ENCODE measurements around the gene CWC27.
"Not testable (repeated sequence)": the region's sequence is repeated elsewhere in the genome, so short reads cannot be mapped to it uniquely, and the experiment has no call there.

Gene CWC27

DNA sequence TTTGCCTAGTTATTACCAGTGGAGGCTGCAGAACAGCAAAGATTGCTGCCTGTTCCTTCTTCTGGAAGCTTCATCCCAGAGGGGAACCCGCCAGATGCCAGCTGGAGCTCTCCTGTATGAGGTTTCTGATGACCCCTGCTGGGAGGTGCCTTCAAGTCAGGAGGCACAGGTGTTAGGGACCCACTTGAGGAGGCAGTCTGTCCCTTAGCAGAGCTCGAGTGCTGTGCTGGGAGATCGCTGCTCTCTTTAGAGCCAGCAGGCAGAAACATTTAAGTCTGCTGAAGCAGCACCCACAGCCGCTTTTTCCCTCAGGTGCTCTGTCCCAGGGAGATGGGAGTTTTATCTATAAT, 170.7 kb downstream of the CWC27 start:
- not testable (repeated sequence) for DNase-seq

DNA sequence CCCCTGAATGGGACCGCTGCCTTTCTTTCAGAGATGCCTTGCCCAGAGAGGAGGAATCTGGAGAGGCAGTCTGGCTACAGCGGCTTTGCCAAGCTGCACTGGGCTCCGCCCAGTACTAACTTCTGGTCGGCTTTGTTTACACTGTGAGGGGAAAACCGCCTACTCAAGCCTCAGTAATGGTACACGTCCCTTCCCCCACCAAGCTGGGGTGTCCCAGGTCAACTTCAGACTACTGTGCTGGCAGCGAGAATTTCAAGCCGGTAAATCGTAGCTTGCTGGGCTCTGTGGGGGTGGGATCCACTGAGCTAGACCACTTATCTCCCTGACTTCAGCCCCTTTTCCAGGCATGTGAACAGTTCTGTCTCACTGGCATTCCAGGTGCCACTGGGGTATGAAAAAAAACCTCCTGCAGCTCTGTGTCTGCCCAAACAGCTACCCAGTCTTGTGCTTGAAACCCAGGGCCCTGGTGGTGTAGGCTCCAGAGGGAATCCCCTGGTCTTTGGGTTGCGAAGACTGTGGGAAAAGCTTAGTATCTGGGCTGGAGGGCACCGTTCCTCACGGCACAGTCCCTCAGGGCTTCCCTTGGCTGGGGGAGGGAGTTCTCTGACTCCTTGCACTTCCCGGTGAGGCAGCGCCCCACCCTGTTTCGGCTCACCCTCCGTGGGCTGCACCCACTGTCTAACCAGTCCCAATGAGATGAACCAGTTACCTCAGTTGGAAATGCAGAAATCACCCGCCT, 171.2 kb downstream of the CWC27 start:
- DNase-seq, result no peak

DNA sequence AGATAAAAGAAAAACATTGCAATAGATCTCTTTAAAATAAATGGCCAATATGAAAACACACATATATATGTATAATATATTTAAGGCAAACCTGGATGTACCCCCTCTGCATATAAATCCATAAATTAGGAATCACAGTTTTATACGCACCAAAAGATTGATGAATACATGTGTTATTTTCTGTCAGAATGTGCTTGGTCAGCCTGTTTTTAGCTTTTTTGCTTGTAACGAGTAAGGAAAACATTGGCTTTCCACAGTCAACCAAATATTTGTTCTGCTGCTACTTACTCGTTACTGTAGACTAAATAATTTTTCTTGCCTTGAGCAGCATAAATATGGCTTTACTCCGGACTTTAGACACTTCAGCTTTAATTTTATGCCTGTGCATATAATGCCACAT, 173.7 kb downstream of the CWC27 start:
- no peak for DNase-seq

DNA sequence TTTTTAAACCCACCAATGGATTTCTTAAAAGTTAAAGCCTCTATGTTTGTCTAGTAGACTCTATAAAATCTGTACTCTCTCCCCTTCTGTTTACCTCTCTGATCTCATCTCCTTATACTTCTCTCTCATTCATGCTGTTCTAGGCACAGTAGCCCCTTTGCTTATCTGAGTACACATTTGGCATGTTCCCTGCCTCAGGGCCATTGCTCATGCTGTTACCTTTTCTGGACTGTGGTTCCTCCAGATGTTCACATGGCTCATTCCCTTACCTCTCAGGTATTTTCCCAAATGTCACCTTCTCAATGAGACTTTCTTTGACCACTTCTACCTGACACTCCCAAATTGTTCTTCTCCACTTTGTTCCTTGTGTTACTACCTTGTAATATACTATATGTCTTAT, 176.1 kb downstream of the CWC27 start:
- DNase-seq, result no peak

DNA sequence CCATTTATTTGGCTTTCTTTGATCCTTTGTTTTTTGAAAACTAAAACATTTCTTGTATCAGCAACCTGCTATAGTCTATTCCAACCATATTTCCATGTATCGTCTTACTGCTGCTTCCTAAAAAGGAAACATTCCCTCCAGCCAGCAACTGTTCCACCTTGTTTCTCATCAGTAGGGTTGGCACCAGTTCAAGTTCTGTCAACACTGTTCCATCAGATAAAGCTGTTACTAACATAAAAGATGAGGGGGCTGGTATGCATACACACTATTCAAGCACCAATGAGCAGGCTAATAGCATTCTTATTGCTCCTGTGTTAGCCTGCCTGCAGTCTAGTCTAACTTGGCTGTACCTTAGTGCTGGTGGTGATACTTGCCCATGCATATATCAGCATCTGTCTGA, 178.3 kb downstream of the CWC27 start:
- DNase-seq, result no peak

DNA sequence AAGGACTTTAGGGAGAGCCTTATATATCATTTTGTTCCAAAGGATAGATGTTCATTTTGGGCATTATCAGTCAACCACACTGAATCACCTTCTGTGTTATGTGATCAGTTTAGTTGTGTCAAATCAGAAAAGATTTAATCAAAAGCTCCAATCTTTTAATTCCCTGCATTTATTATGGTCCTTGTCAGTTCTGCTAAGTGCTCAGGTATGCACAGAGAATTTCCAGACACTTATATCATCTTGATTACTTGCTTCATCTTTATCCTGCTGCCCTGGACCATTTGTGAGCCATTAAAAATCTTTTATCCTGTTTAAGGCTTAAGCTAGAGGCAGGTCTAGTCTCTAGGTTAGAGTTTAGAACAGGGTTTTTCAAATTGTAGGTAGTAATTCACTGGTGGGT, 179.1 kb downstream of the CWC27 start:
- DNase-seq, result no peak

DNA sequence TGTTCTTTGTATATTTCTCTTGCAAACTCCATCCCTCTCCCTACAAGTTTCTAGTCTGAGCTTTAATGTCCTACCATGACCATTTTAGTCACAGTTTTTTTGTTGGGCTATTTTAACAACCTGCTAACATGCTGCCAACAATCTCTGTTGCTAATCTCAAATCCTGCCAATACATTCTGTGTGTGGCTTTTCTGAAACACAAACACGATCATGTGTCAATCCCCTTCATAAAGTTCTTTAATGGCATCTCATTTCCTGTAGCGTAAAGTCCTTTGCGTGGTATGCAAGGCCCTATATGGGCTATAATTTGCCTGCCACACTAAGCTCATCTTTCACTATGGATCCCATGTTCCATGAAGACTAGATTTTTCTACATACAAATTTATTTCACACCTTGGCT, 180.6 kb downstream of the CWC27 start:
- no peak for DNase-seq

DNA sequence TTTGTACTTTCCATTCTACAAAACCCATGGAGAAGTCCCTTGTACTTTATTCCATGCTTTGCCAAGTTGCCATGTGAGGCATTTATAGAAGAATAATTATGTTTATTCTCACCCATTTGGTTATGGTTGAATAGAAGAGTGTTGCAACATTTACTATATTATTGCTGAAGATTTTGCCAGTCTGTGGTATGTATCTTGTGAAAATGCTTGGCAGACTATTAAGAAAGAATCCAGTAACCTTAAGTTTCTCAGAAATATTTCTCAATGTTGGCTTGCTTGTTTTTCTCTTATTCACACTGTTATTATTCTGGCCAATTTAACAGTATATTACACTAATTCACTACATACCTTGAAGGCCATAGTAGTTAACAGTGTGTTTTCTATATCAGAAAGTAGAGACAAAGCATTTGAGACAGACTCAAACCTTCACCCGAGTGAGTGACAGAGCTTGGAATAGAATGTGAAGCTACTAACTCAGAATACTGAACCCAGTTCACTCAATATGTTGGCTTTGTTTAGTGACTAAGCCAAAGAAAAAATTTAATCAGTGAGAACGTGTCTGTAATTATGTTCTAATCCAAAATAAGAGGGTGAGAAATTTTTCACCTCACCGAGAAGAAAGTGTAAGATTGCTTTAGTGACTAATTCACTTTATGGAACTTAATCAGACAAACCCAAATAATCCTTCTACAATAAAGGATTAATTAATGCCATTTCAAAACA, 184.4 kb downstream of the CWC27 start:
- no peak for DNase-seq

DNA sequence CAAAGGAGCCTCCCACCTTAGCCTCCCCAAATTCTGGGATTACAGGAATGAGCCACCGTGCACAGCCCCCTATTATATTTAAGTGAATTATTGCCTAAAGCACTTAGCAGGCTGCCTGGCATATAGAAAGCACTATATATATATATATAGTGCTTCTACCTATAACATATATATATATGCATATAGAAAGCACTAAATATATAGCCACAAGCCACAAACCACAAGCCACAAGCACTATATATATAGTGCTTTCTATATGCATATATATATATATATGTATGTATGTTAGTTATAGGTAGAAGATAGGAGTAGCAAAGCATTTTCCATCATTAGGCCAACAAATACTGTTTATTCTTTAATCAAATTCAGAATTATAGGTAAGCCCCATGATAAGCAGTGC, 185.8 kb downstream of the CWC27 start:
- no peak for DNase-seq

DNA sequence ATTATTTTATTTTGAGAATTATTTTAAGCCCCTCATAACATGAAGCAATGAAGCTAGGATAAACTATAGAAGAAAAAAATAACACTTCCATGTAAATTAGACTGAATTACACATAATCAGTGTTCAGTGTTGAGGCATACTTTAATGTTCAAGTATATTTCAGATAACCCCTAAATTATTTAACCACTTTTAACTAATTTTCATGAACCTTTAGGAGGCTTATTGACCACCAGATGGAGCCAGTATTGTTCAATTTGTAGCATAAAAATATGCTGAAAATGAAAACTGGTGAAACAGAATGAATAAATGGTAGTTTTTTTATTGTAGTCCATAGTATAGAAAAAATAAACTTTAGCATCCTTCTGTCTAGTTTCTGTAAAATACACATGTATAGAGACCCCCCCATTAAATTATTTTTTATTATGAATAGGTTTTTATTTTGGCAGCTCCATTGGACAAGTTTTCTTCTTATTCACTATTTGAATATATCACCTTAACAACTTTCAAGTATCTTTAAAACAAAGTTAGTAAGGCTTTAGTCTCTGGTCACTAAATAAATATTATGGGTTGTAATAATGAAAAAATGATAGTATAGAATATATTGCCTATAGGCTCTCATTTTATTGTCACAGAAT, 190.1 kb downstream of the CWC27 start:
- DNase-seq, result peak; percentile 43

DNA sequence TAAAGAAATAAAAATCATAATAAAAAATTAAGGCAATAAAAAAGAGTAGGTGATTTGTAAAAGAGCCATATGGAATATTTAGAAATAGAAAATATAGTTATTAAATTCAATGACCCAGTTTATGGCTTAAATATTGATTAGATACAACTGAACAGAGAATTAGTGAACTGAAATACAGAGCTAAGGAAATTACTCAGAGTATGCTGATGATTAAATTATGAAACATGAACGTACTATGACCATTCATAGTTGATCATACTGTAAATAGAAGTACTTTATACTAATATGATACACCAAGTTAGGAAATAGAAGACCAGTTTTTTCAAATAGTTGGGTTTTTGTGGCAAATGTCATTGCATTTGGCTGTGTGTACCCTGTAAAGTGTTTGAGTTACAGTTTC, 194.5 kb downstream of the CWC27 start:
- no peak for DNase-seq

DNA sequence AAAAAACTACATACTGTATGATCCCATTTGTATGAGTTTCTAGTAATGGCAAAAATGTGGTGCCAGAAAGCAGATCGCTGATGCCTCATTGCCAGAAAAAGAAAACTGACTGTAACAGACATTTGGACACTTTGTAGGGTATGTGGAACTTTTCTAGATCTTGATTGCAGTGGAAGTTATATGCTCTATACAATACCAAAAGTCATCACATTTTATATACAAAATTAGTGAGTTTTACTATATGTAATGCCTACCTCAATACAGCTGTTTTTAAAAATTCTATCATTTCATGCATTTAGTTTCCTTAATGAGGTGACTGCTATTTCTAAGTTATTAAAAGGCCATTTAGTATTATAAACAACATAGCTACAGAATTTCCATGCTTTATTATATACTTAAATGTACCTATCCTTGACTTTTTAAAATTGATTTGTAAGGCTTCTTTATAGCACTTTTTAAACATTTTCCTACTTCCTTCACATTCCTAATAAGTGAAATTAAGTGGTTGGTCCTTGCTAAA, 199.9 kb downstream of the CWC27 start:
- DNase-seq, result no peak

DNA sequence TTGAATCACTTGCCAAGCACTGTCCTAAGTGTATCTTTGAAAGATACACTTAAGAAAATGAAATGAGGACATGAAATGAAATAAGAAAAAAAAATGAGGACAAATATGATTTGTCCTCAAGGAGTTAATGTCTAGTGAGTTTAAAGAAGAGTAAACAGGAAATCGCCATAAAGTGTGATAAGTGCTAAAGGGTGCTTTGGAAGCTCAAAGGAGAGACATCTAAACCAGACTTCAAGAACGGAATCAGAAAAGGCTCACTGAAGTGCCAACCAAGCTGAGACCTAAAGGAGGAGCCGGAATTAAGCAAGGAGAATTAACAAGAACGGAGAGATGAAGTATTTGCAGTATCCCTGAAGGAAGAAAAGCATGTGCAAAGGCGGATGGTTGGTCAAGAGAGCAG, 200.8 kb downstream of the CWC27 start:
- no peak for DNase-seq

DNA sequence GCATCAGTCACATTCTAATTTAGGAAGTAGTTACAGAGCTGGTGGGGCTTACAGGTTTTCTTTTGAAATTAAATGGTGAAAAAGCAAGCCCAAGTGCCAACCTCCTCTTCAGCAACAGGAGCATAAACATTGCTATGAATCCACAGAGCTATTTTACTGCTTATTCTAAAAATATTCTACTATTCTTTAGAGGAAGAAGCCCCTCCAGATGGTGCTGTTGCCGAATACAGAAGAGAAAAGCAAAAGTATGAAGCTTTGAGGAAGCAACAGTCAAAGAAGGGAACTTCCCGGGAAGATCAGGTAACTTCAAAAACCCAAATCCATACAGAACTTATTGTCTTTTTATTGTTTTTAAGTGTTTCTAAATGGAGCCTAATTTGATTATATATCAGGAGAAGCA, 202.8 kb downstream of the CWC27 start:
- DNase-seq, result no peak

DNA sequence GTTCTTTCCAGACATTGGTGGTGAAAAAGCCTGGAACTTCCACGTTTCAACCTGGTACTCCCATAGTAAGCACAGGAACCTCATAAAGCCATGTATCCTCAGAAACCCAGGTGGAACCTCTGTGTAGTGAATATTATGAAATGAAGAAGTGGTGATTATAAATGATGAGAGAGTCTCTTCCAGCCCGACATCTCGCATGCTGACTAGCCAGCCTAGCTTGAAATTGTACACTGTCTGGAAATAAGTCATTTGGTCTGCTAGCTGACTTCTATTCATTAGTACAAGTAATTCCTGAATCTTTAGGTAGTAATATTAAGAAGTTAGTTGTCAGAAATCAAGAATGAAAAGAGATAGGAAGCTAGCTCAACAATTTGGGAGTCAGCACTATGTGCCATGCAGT, 203.3 kb downstream of the CWC27 start:
- DNase-seq, result no peak

DNA sequence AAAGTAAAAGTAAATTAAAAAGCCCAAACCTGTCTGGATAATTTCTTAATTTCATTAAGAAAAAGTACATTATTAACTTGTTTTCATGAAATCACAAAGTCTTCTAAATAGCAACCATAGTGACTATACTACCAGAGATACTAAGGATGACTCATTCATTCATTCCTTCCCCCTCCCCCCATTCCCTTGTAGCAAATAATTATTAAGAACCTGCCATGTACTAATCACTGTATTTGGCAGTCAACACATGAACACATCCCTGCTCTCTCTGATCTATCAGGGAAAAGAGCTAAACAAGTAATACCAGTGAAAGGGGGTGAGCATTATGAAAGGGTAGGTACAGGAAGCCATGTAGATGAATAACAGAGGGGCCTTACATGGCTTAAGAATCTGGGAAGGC, 203.9 kb downstream of the CWC27 start:
- DNase-seq, result no peak

DNA sequence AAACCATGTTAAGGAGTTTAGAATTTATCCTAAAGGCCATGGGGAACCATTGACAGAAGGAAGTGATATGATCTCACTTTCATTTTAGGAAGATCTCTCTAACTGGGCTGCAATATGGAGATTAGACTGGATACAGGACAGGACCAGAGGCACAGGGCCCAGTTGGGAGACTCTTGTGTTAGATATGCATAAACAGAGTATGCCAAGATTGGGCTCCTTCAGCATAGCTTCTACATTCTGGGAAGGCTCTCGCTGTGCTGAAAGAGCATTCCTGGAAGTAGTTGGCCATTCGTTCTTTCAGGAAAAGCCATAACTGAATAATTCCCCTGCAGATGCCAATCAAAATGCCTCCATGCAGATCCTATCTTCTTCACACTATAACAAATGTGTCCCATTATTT, 204.5 kb downstream of the CWC27 start:
- DNase-seq, result no peak

DNA sequence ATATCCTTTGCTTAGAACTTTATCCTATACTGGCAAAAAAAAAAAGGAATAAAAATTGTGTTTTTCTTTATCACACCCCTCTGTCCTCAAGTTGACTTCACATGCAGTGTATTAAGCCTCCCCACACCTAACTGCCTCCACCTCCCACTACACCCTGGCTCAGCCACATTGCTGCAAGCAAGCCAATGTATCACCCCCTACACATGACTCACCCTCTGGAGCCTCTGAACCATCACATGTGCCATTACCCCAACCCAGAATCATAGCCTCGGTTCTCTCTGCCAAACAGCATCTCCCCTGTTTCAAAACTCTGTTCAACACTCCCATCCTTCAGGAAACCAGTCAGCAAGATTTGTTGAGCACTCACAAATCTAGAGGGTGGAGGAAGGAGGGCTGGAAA, 209.0 kb downstream of the CWC27 start:
- DNase-seq, result no peak

DNA sequence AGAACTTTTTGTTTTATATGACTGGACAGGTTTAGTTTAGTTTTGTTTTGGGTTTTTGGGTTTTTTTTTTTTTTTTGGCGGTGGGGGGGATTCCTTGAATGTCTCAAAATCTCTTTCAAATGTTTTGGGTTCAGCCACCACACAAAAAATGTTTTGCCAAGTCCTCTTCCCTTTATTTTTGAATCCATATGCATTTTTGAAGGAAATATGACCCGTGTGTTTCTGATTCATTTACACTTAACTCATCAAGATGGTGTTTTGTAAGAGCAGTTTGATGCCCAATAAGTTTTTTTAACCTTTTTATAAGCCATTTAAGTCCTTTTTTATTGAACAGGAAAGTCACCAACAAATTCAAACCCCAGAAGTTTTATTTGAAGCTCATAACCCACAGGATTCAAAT, 209.8 kb downstream of the CWC27 start:
- DNase-seq, result no peak

DNA sequence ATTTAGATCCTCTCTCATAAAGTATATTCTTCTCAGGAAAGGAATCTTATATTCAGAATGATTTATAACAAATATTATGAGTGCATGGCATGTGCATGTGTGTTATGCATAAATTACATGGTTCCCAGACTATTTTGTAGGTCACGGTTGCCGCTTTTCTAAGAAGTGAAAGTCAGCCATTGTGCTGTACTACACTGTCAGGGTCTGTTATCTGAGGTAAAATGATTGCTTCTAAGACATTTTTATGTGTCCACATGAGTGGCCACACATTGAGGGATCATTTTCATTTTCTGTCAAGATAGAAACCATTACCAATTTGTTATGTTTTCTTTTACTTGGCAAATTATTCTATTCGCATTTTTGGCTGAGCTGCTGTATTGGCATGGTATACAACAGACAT, 210.8 kb downstream of the CWC27 start:
- no peak for DNase-seq

DNA sequence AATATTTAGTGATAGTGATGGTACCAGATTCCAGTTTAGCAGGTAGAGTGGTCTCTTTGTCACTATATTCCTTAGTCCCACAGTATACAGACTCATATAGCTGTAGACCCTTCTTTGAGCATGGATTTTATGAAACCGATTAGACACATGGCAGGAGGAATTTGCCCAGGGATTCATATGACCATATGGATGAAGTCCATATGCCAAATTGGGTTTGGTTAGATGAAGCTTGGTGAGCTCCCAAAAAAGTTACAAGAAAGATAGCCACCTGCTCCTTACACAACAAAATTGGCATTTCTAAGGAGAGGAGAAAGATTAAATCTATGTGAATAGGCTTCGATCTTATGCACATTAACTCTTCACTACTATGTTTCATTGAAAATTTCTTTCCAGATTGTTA, 211.4 kb downstream of the CWC27 start:
- DNase-seq, result no peak

DNA sequence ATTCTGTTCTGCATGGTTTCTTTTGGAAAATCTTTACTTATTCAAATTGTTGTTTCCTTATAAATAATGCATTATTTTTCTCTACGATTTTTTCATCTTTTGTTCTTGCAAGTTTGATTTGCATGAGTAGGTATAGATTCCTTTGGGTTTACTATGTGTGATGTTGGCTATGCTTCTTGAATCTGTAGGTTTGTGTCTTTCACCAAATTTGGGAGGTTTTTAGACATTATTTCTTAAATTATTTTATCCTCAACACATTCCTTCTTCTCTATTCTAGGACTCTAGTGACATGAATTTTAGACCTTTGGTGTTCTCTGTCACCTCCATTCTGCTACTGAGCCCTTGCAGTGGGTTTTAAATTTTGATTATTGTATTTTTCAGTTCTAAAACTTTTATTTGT, 219.0 kb downstream of the CWC27 start:
- DNase-seq, result no peak

DNA sequence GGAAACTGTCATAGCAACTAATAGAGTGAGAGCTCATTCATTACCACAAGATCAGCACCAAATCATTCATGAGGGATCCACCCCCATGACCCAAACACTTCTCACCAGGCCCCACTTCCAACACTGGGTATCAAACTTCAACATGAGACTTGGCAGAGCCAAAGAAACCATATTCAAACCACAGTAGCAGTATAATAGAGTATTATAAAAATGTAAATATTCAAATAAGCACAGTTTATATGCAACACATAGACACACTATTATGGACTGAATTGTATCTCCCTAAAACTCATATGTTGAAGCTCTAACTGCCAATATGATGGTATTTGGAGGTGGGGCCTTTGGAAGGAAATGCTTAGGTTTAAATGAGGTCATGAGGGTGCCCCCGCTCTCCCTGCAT, 240.5 kb downstream of the CWC27 start:
- DNase-seq, result no peak

DNA sequence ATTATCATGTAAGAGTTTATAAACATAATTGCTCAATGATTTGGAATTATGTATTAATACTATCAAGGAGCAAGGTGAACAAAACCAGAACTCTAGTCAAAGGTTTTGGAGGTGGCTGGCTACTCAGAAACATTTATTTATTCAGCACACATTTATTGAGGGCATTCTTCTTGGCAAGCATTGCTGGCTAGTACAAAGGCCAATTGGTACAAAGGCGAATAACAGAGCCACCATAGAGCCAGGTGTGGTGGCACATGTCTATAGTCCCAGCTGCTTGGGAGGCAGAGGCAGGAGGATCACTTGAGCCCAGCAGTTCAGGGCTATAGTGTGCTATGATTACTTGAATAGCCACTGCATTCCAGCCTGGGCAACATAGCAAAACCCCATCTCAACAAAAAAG, 242.1 kb downstream of the CWC27 start:
- no peak for DNase-seq
